Osteocyte (in vitro differentiated cells): ENCODE measurements around the gene MCTP1. TPM values are rescaled to one million over a fixed set of nuclear protein-coding genes. Genes with fewer than 3 reads are reported as not detected.

ENCODE experiments used
- DNase-seq: peaks from one replicate; pipeline ENCODE4 v3.0.0; 2021; ENCODE audit warnings: mixed read lengths; ENCODE audit not compliant: unreplicated experiment; ENCODE audit errors: extremely low spot score
- H3K27ac Mint-ChIP-seq: one replicate; pipeline ENCODE4 v1.8.0; 2021; ENCODE audit warnings: mild to moderate bottlenecking, mixed read lengths; ENCODE audit not compliant: unreplicated experiment
- H3K27me3 Mint-ChIP-seq: one replicate; pipeline ENCODE4 v1.8.0; 2021; ENCODE audit warnings: mixed read lengths; ENCODE audit not compliant: unreplicated experiment
- H3K36me3 Mint-ChIP-seq: one replicate; pipeline ENCODE4 v1.8.0; 2021; ENCODE audit warnings: mixed read lengths; ENCODE audit not compliant: unreplicated experiment
- H3K4me1 Mint-ChIP-seq: one replicate; pipeline ENCODE4 v1.8.0; 2021; ENCODE audit warnings: mixed read lengths; ENCODE audit not compliant: unreplicated experiment
- H3K4me3 Mint-ChIP-seq: one replicate; pipeline ENCODE4 v1.8.0; 2021; ENCODE audit warnings: mild to moderate bottlenecking, moderate library complexity, mixed read lengths; ENCODE audit not compliant: unreplicated experiment
- H3K9me3 Mint-ChIP-seq: one replicate; pipeline ENCODE4 v1.8.0; 2021; ENCODE audit warnings: mixed read lengths; ENCODE audit not compliant: unreplicated experiment
- CTCF ChIP-seq: fragments of 200-600 bp; sonication (generic); IDR thresholded peaks from 2 replicates; pipeline ENCODE4 v1.5.0; 2021; ENCODE audit warnings: antibody characterized with exemption, mild to moderate bottlenecking, moderate library complexity
- total RNA-seq: library from RNA; stranded (reverse); gene quantifications from 2 replicates; pipeline ENCODE4 v1.2.1, GENCODE V29; 2021

MCTP1 gene
- total RNA-seq, 1 donor from 2014 or later = 0.67 TPM

- no peak overlapping the region for H3K4me3 Mint-ChIP-seq
- DNase-seq = no peak
- no peaks in the 10 kb centered on the region for H3K9me3 Mint-ChIP-seq
- no peaks in the 10 kb centered on the region for H3K4me1 Mint-ChIP-seq
- no peaks in the 10 kb centered on the region for H3K36me3 Mint-ChIP-seq
- no peak overlapping the region for H3K27ac Mint-ChIP-seq
- TF ChIP-seq CTCF = no peak
- peaks cover 26% of the 10 kb centered on the region for H3K27me3 Mint-ChIP-seq
These were observed 373.6 kb downstream of the MCTP1 start for GRCh38 chr5:94911276-94911675.

GRCh38 chr5:94910721-94911120 lies 374.2 kb downstream of the MCTP1 start:
- peaks cover 21% of the 10 kb centered on the region for H3K27me3 Mint-ChIP-seq
- no peak overlapping the region for H3K27ac Mint-ChIP-seq

GRCh38 chr5:94908889-94909480 lies 375.9 kb downstream of the MCTP1 start:
- DNase-seq = no peak
- no peaks in the 10 kb centered on the region for H3K36me3 Mint-ChIP-seq
- H3K27ac Mint-ChIP-seq = no peak overlapping the region
- TF ChIP-seq CTCF = peak; percentile 77
- H3K4me3 Mint-ChIP-seq = no peak overlapping the region
- H3K9me3 Mint-ChIP-seq = no peaks in the 10 kb centered on the region
- no peaks in the 10 kb centered on the region for H3K4me1 Mint-ChIP-seq
- H3K27me3 Mint-ChIP-seq = peaks cover 6% of the 10 kb centered on the region

More at GRCh38 chr5:94910721-94911120, 374.2 kb downstream of the MCTP1 start:
- H3K4me3 Mint-ChIP-seq = no peak overlapping the region
- H3K36me3 Mint-ChIP-seq = no peaks in the 10 kb centered on the region
- DNase-seq = no peak
- H3K4me1 Mint-ChIP-seq = no peaks in the 10 kb centered on the region
- no peaks in the 10 kb centered on the region for H3K9me3 Mint-ChIP-seq
- no peak for TF ChIP-seq CTCF

- peaks cover under 1% of the 10 kb centered on the region for H3K4me1 Mint-ChIP-seq
- no peak overlapping the region for H3K4me3 Mint-ChIP-seq
- DNase-seq = no peak
- no peak for TF ChIP-seq CTCF
- peaks cover 6% of the 10 kb centered on the region for H3K27me3 Mint-ChIP-seq
- no peaks in the 10 kb centered on the region for H3K36me3 Mint-ChIP-seq
- no peak overlapping the region for H3K27ac Mint-ChIP-seq
- no peaks in the 10 kb centered on the region for H3K9me3 Mint-ChIP-seq
These were observed 378.1 kb downstream of the MCTP1 start for GRCh38 chr5:94906750-94907149.

GRCh38 chr5:94903726-94904125 lies 381.2 kb downstream of the MCTP1 start:
- H3K9me3 Mint-ChIP-seq = no peaks in the 10 kb centered on the region
- no peaks in the 10 kb centered on the region for H3K36me3 Mint-ChIP-seq
- no peak overlapping the region for H3K4me3 Mint-ChIP-seq
- no peak for DNase-seq
- H3K27me3 Mint-ChIP-seq = peaks cover 4% of the 10 kb centered on the region
- TF ChIP-seq CTCF = no peak
- H3K4me1 Mint-ChIP-seq = peaks cover 10% of the 10 kb centered on the region
- H3K27ac Mint-ChIP-seq = no peak overlapping the region
